GM21423 (cell line): ENCODE results near the gene HOXA5.

Experiments used
- ATAC-seq: cut with Tn5 transposase; IDR thresholded peaks from one replicate; pipeline ENCODE4 v1.9.1; 2021; ENCODE audit warnings: mild to moderate bottlenecking, moderate library complexity; ENCODE audit not compliant: unreplicated experiment

The HOXA5 gene

DNA sequence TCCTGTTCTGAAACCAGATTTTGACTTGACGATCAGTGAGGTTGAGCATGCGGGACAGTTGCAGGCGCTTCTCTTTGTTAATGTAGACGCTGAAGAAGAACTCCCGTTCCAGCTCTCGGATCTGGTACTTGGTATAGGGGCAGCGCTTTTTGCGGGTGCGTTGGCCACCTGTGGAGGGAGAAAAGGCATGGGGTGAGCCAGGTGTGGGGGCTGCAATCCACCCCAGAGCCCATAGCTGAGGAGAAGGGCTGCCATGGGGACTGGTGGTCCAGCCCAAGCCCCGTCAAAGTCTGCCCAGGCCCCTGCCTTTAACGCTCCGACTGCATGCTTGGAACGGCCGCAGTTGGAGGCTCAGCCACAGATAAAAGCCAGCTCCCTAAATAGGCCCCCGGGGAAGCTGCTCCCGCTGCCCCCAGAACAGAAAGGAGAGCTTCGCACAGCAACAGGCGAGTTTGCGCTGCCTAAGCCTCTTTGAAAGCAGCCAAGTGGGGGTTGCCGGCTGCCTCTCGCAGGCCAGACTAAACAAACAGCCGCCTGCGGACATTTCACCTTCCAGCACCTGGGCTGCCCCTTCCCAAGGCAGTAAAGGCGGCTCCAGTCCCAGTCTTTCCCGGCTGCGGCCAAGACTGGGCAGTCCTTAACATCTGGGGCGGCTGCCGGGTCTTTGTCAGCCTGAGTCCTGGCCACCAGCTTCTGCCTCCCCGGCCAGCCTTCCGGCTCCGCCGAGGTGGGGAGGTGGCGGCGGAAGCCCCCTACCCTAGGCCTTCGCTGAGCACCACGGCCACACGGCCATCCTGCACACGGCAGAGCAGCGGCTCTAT, 39.6 kb upstream of the HOXA5 start:
- ATAC-seq: no peak

- ATAC-seq: no peak
Measured at GRCh38 chr7:27182285-27182841, 38.9 kb upstream of the HOXA5 start.

DNA sequence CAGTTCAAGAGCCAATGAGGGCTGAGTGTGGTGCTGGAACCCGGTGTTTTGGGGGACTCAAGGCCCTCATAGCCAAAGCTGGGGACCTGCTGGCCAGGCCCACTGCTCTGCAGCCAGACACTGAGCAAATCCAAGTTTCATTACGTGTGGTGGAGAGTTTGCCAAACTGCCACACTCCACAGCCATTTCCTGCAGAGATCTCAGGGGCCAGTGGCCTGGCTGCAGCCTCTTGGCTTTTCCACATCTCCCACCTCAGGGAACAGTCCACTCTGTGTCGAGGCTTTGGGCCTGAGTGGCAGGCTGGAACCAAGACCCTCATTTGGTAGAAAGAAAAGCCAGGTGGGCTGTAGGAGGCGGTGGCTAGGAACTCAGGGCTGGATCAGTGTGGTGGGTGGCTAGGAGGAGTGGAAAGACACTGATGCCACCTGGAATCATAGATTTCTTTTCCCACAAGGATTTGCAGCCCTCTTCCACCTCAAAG, 38.4 kb upstream of the HOXA5 start:
- ATAC-seq: no peak

GRCh38 chr7:27180431-27181420, 37.2 kb upstream of the HOXA5 start:
- ATAC-seq: no peak

GRCh38 chr7:27179503-27180430, 36.3 kb upstream of the HOXA5 start:
- no peak for ATAC-seq

DNA sequence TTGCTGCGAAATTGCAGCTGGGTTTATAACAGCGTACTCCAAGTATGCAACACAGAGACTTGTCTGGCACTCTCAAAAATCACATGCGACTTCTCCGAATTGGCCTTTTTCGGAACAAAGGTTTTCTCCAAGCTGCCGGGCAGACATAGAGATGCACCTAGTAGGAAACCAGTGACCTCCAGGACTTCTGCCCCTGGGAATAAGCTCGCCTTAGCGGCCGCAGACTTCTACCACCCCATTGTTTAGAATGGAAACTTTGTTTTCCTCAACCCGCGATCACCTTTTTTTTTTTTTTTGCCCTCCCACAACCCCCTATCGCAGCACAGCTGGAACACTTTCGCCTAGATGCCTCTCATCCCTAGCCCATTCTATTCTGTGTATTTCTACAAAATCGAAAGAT, 35.5 kb upstream of the HOXA5 start:
- ATAC-seq: no peak

DNA sequence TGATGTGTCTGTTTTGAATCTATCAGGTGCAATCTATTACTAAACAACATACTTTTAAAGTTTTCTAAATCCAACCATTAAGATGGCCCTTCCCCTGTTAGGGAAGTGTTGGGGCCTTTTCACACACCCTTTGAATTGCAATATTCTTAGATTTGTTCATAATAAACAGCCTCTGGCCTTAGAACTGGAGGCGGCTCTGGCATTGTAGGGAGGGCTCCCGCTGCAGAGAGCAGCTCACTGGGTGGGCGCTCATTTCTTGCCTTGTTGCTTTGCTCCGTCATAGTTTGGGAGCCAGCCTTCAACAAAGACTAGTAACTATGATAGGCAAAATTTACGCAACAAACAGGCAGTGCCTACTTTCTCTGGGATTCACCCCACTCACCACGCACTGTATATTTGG, 34.9 kb upstream of the HOXA5 start:
- ATAC-seq: no peak

DNA sequence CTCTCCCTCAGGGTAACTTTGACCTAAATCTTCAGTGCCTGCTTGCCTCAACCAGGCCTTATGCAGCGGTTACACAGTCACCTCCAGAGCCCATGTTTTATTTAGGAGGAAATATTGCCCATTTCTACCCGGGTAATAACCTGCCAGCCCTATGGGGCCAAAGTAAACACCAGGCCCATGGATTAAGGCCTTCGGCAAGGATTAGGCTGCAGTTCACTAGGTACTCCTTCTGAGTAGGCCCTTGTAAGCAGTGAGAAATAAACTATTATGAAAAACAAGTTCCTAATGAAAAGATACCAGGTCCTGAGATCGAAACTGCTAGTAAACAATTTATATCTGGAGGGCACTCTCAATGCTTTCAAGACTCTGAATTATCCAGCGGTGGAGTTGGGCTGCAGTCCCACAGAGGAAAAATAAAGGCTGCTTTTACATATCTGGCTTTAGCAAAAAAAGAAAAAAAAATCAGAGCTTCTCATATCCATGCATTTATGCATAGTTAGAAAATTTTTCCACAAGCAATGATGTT, 34.4 kb upstream of the HOXA5 start:
- ATAC-seq: no peak

GRCh38 chr7:27176962-27177794, 33.7 kb upstream of the HOXA5 start:
- no peak for ATAC-seq

DNA sequence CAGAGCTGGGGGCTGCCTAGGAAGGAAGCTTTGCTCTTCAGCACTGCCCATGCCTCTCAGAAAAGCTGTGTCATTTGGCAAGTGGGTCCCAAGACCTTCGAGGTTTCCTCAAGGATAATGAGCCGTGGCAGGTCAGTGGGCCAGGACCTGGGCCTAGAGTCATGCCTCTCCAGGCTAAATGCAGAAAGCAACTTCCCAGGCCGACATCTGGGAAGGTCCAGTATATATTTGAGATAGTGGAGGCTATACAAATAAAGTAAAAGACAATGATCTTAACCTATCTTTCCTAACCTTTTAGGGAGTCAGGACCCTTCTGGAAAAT, 33.0 kb upstream of the HOXA5 start:
- ATAC-seq: no peak

DNA sequence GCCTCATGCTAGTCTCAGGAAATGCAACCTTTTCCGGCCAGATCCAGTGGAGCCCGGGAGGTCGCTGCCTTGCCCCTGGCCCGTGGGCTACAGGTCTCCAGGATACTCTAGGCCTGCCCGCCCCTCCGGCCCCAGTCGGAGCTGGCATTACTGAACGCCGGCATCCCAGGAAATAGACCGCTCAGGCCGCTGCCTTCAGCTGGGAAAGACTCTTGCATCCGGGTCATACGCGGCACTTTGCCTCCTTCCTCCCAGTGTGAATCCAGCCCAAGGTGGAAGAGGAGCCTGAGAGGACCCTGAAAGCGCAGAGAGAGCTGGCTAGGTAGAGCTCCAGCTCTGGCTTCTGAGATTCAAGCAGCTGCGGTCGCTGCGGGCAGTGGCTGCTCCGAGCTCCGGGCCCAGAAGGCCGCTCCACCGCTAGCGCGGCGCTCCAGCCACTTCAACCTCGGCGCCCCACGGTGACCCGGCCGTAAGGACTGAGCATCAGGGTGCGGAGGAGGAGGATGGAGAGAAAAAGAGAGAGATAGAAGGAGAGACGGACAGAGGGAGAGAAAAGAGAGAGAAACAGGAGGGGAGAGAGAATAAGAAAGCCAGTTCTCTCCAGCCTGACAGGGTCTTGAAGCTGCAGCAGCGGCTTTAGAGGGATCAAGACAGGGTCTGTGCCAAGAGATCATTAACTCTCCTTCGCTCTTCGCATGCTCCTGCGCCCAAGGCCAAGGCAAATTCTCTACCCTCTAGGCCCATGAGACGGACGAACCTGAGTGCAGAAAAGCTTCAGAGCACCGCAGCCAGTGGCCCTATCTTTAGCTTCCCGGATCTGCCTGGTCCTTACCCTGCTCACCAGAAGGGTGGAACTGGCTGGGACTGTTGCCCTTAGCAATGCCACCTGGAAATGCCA, 32.4 kb upstream of the HOXA5 start:
- no peak for ATAC-seq

DNA sequence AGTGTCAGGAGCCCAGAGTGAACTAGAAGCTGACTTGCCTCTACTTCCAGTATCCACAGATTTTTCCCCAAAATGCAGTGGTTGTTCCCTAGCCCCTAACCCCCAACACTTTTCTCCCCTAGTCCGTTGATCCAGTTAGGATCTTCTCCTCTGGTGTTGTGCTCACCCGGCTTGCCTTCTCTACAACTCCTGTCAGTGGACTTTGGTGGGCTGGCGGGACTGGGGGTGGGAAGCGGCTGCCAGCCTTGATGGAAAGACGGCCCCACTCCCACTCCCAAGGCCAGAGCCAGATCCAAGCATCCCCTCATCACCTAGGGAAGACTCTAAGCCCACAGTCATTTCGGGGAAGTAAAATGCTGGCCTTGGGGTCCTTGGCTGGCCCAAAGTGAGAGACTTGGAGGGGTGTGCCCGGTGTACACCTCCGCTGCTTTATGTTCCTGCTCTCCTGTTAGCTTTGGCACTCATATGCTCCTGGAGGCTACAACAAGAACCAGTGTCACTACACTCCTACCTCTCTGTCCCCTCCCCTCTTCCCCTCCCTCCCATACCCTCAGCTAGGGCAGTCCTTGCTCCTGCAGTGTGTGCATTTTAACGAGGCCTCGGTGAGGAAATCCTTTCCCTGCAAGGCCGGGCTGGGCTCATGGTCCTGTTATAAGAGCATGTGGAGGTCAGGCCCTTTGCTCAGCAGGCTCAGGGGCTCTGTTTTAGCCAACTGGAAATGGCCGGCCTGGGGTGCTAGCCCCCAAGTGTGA, 31.6 kb upstream of the HOXA5 start:
- ATAC-seq: no peak

DNA sequence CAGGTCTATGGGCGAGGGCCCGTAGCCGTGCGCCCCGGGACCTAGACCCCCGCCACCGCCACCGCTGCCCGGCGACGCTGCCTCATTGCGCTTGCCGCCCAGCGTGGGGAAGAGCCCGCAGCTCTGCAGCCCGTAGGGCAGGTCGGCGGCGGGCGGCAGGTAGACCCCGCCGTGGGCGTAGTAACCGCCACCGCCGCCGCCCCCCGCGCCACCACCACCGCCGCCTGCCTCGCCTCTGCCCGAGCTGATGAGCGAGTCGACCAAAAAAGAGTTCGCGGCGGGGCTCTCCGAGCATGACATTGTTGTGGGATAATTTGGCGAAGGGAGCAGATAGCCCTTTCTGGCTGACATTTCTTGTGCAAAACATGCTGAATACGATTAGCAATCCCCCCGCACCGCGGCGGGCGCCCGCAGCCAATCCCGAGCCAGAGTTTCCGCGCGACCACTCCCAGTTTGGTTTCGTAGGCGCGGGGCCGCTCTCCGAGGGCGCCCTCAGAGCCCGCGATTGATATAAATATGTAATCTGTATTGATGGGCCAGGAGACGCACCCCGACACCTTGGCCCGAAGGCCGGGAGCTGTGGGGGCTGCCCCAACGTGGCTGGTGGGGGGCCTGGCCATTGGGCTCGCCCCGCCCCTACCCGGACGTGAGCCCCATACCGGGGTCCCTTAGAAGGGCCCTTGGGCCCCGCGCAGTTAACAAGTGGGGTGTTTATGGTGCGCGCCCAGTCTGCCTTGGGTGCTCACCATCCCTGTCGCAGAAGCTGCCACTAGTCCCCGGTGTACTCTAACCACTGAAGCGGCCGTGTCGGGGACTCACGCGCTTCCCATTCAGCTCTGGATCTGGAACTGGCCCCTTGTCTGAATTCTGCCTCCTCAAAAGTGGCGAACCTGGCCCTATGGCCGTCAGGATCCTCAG, 30.7 kb upstream of the HOXA5 start, which contains the start of gene HOXA10:
Gene HOXA10 (minus strand): TSS at position 365 of the 918 bp plus-strand sequence. CDS start 14 bp downstream, at position 351.
- ATAC-seq: no peak

- ATAC-seq: no peak
Measured at GRCh38 chr7:27173511-27173955, 30.1 kb upstream of the HOXA5 start.

DNA sequence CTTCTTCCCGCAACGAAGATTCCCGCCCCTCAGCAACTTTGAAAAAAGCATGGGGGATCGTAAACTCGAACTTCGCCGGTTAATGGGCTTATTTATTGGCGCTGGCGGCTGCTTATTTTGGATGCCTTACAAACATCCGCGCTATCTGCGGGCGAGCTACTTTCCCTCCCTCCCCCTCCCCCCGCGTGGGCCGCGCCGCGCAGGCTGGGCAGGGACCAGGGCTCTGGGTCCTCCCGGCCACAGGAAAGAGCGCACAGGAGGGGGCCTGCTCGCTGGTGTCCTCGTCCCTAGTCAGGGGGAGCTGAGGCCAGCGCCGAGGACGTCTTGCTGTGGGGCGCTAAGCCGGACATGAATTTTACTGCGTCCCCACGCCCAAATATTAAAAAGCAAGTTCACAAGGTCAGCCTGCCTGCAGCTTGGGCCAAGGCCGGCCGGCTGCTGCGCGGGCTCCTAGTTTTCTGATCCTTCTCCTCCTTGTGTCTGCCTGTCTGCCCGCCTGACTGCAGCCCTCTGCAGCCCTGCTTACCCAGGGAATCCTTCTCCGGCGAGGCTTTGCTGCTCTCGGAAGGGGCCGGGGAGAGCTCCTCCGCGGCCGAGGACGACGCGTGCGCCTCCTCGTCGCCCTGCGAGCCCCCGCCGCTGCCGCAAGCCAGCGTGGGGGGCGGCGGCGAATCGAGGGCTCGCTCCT, 29.5 kb upstream of the HOXA5 start:
- no peak for ATAC-seq

DNA sequence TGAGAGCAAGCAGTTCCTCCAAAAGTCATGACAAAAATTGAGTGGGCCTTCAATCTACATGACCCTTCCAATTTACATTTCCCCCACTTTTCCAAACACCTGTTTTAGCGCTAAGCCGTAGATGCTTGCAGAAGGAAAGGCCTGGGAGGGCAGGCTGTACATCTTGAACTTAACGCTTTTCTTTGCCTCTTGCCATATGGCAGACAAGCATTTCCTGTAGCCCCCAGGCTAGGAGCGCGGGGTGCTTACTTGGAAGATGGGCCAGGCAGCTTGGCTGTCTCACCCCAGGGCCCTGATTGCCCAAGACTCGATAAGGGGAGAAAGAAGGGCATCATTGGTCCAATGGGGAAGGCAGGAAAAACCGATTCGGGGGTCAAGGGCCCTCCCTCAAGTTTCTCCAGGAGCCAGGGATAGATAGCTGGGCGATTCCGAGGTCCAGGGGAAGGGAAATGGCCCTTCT, 28.9 kb upstream of the HOXA5 start:
- ATAC-seq: no peak
